ENCODE results near the gene PTPRM.

The PTPRM gene

GRCh38 chr18:7682321-7682720, 115.2 kb downstream of the PTPRM start:
- DNase-seq (ENCODE audit: low read depth, low spot score): no peak
- no peak overlapping the region for H3K4me3 ChIP-seq (ENCODE audit: low read depth, low read length)
- in situ Hi-C loops (cut with HindIII; ENCODE audit: low sequenced_read_pairs): no loop called here
- TF ChIP-seq CTCF (IDR thresholded peaks at IDR 0.05; ENCODE audit: low read depth, low read length): no peak

- no peak for TF ChIP-seq CTCF (IDR thresholded peaks at IDR 0.05; ENCODE audit: low read depth, low read length)
- in situ Hi-C loops (cut with HindIII; ENCODE audit: low sequenced_read_pairs): no loop called here
- no peak for DNase-seq (ENCODE audit: low read depth, low spot score)
- no peak overlapping the region for H3K4me3 ChIP-seq (ENCODE audit: low read depth, low read length)
Measured at GRCh38 chr18:7683753-7684152, 116.6 kb downstream of the PTPRM start.

- DNase-seq (ENCODE audit: low read depth, low spot score): no peak
- in situ Hi-C loops (cut with HindIII; ENCODE audit: low sequenced_read_pairs): no loop called here
- H3K4me3 ChIP-seq (ENCODE audit: low read depth, low read length): no peak overlapping the region
- no peak for TF ChIP-seq CTCF (IDR thresholded peaks at IDR 0.05; ENCODE audit: low read depth, low read length)
Measured at GRCh38 chr18:7684357-7684756, 117.2 kb downstream of the PTPRM start.

GRCh38 chr18:7684966-7685365, 117.8 kb downstream of the PTPRM start:
- in situ Hi-C loops (cut with HindIII; ENCODE audit: low sequenced_read_pairs): no loop called here
- TF ChIP-seq CTCF (IDR thresholded peaks at IDR 0.05; ENCODE audit: low read depth, low read length): no peak
- no peak for DNase-seq (ENCODE audit: low read depth, low spot score)
- H3K4me3 ChIP-seq (ENCODE audit: low read depth, low read length): no peak overlapping the region

GRCh38 chr18:7686278-7686677, 119.2 kb downstream of the PTPRM start:
- H3K4me3 ChIP-seq (ENCODE audit: low read depth, low read length): no peak overlapping the region
- in situ Hi-C loops (cut with HindIII; ENCODE audit: low sequenced_read_pairs): no loop called here
- DNase-seq (ENCODE audit: low read depth, low spot score): no peak
- no peak for TF ChIP-seq CTCF (IDR thresholded peaks at IDR 0.05; ENCODE audit: low read depth, low read length)

- DNase-seq (ENCODE audit: low read depth, low spot score): no peak
- H3K4me3 ChIP-seq (ENCODE audit: low read depth, low read length): no peak overlapping the region
- in situ Hi-C loops (cut with HindIII; ENCODE audit: low sequenced_read_pairs): no loop called here
- no peak for TF ChIP-seq CTCF (IDR thresholded peaks at IDR 0.05; ENCODE audit: low read depth, low read length)
Measured at GRCh38 chr18:7688580-7688979, 121.5 kb downstream of the PTPRM start.

- in situ Hi-C loops (cut with HindIII; ENCODE audit: low sequenced_read_pairs): no loop called here
Measured at GRCh38 chr18:7691206-7691605, 124.1 kb downstream of the PTPRM start.

More at GRCh38 chr18:7691206-7691605, 124.1 kb downstream of the PTPRM start:
- TF ChIP-seq CTCF (IDR thresholded peaks at IDR 0.05; ENCODE audit: low read depth, low read length): no peak
- no peak for DNase-seq (ENCODE audit: low read depth, low spot score)
- no peak overlapping the region for H3K4me3 ChIP-seq (ENCODE audit: low read depth, low read length)
